ENCODE results near the gene MSH2. TPM values are rescaled to one million over a fixed set of nuclear protein-coding genes. Genes with fewer than 3 reads are reported as not detected.

MSH2 gene
- total and polyA plus RNA-seq, 2 of the 13 experiments (the other 11 are each of a cell fraction or from before 2014, with no cell fraction given), result 19.9 to 76.3 TPM

DNA sequence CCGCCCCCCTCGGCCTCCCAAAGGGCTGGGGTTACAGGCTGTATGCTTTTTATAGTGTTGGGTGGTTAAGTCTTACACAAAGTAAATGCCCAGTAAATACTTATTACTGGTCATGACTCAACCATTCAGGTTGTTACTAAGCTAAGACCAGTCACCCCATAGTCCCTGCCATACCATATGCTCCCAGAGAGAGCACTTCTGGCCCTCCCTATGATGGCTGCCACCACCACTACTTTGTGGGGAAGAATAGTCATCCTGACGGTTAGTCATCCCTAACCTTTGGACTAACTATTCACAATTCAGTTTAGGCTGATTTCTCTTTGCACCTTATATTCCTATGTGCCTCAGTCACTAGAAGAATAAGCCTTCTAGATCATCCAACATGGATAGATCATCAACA, 42.0 kb upstream of the MSH2 start (continued):
- TF ChIP-seq KDM5A (IDR thresholded peaks at IDR 0.05; ENCODE audit: borderline replicate concordance, low read length) (no peak; the same call in 1 of the 2 replicates), SOX13 (IDR thresholded peaks at IDR 0.05) (no peak), SOX13 (CRISPR knock-in tag; conservative IDR thresholded peaks at IDR 0.05 in 1 of 2, IDR thresholded peaks at IDR 0.05 in 1 of 2) (no peak), NFE2L1 (CRISPR knock-in tag; IDR thresholded peaks at IDR 0.05; ENCODE audit: borderline replicate concordance) (no peak), TBP (CRISPR knock-in tag; IDR thresholded peaks at IDR 0.05) (no peak), HNRNPH1 (optimal IDR thresholded peaks at IDR 0.05; ENCODE audit: low read depth, low read length) (no peak), PREB (CRISPR knock-in tag; IDR thresholded peaks at IDR 0.05) (no peak), HHEX (CRISPR knock-in tag; IDR thresholded peaks at IDR 0.05) (no peak), EZH2 (conservative IDR thresholded peaks at IDR 0.05; ENCODE audit: low read depth, low read length) (no peak), ZBTB38 (CRISPR knock-in tag; IDR thresholded peaks at IDR 0.05) (no peak), YY1 (IDR thresholded peaks at IDR 0.05; ENCODE audit: insufficient read depth, insufficient replicate concordance, low read depth, low read length) (peak; percentile 64), NFIB (CRISPR knock-in tag; IDR thresholded peaks at IDR 0.05; ENCODE audit: borderline replicate concordance) (no peak), NAIF1 (CRISPR knock-in tag; IDR thresholded peaks at IDR 0.05; ENCODE audit: borderline replicate concordance) (no peak), ZNF232 (CRISPR knock-in tag; IDR thresholded peaks at IDR 0.05; ENCODE audit: borderline replicate concordance) (no peak), HMGXB3 (CRISPR knock-in tag; IDR thresholded peaks at IDR 0.05; ENCODE audit: borderline replicate concordance) (no peak), MLLT10 (CRISPR knock-in tag; IDR thresholded peaks at IDR 0.05) (no peak), ASH2L (IDR thresholded peaks at IDR 0.05; ENCODE audit: insufficient read length, low read depth, low read length) (peak; percentile 40), DPF2 (CRISPR knock-in tag; IDR thresholded peaks at IDR 0.05; ENCODE audit: borderline replicate concordance, low read depth) (no peak), RCOR2 (CRISPR knock-in tag; IDR thresholded peaks at IDR 0.05) (no peak; the same call in 1 of the 2 replicates), ZNF256 (CRISPR knock-in tag; conservative IDR thresholded peaks at IDR 0.05) (no peak), AHR (CRISPR knock-in tag; IDR thresholded peaks at IDR 0.05) (no peak)
- TF ChIP-seq, protein P1, sequence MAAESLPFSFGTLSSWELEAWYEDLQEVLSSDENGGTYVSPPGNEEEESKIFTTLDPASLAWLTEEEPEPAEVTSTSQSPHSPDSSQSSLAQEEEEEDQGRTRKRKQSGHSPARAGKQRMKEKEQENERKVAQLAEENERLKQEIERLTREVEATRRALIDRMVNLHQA (CRISPR knock-in tag; IDR thresholded peaks at IDR 0.05), result no peak
- TF ChIP-seq, protein P2, sequence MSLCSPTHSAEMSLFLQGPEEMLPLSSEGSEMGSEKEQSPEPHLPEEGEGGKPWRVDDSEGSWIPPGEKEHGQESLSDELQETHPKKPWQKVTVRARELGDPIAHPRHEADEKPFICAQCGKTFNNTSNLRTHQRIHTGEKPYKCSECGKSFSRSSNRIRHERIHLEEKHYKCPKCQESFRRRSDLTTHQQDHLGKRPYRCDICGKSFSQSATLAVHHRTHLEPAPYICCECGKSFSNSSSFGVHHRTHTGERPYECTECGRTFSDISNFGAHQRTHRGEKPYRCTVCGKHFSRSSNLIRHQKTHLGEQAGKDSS (CRISPR knock-in tag; IDR thresholded peaks at IDR 0.05; ENCODE audit: borderline replicate concordance, low read depth), result no peak
- TF ChIP-seq, protein P3, sequence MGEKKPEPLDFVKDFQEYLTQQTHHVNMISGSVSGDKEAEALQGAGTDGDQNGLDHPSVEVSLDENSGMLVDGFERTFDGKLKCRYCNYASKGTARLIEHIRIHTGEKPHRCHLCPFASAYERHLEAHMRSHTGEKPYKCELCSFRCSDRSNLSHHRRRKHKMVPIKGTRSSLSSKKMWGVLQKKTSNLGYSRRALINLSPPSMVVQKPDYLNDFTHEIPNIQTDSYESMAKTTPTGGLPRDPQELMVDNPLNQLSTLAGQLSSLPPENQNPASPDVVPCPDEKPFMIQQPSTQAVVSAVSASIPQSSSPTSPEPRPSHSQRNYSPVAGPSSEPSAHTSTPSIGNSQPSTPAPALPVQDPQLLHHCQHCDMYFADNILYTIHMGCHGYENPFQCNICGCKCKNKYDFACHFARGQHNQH (CRISPR knock-in tag; IDR thresholded peaks at IDR 0.05), result no peak
